ENCODE measurements around the gene LBHD1.
"Not testable (repeated sequence)": the region's sequence is repeated elsewhere in the genome, so short reads cannot be mapped to it uniquely, and the experiment has no call there.

Gene LBHD1

DNA sequence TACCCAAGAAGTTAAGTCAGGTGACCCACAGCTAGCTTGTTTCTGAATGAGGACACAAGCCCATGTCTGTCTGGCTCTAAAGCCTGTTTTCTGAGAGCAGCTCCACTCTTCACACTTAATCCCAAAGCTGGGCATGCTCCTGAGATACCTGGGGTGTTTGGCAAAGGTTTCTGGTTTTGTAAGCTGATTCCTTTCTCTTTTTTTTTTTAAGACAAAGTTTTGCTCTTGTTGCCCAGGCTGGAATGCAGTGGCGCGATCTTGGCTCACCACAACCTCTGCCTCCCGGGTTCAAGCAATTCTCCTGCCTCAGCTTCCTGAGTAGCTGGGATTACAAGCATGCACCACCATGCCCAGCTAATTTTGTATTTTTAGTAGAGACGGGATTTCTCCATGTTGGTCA, 21.6 kb upstream of the LBHD1 start:
- FAIRE-seq, result not testable (repeated sequence)

DNA sequence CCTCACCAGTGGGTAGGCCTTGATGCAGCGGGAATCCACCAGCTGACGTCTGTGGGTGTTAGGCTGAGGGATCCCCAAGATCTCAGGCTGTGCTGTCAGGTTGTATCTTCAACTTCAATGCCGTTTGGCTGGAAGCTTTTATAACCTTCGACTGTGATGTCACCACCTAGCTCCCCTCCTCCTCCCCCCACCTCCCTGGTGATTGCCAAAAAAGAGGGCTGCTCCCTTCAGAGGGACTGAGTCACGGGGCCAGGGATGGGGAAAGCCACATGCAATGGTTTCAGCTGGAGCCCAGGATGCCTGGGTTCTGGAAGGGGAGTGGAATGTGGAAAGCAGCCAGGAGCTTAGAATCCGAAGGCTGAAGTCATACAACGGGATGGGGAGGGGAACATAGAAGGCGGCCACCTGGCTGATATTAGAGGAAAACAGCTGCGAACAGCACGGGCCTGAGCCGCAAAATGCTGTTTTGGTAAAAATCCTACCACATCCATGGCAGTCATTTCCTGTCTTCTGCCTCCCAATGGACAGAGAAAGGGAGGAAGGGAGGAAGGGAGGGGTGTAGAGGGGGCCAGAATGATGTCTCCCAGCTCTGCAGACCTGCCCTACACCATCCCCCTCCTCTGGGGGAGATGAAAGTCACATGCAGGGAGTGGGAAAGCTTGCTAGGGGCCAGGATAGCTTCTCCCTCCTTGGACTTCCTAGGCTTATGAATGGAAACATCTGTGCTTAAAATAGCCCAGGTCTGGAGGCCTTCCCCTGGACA, 17.5 kb upstream of the LBHD1 start, which contains the start of gene LRRN4CL:
Gene LRRN4CL (minus strand): TSS at position 110 of the 763 bp plus-strand sequence. CDS start 1,022 bp downstream, outside the sequence.
- FAIRE-seq, result no peak

DNA sequence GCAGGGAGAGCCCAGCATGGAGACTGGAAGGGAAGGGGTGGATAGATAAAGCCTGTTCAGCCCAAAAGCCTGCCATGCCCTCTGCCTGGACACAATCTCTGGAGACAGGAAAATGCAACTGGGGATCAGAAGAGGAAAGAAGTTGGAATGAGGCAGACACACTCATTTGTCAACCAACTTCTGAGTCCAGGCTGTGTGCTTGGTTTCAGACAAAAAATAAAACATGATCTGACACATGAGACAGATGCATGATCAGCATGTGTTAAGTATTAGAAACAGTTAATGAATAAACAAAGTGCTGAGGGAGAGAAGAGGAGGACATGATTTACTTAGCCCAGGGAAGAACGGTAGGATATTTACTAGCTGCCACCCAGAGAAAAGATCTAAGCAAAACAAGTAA, 16.4 kb upstream of the LBHD1 start:
- no peak for FAIRE-seq

DNA sequence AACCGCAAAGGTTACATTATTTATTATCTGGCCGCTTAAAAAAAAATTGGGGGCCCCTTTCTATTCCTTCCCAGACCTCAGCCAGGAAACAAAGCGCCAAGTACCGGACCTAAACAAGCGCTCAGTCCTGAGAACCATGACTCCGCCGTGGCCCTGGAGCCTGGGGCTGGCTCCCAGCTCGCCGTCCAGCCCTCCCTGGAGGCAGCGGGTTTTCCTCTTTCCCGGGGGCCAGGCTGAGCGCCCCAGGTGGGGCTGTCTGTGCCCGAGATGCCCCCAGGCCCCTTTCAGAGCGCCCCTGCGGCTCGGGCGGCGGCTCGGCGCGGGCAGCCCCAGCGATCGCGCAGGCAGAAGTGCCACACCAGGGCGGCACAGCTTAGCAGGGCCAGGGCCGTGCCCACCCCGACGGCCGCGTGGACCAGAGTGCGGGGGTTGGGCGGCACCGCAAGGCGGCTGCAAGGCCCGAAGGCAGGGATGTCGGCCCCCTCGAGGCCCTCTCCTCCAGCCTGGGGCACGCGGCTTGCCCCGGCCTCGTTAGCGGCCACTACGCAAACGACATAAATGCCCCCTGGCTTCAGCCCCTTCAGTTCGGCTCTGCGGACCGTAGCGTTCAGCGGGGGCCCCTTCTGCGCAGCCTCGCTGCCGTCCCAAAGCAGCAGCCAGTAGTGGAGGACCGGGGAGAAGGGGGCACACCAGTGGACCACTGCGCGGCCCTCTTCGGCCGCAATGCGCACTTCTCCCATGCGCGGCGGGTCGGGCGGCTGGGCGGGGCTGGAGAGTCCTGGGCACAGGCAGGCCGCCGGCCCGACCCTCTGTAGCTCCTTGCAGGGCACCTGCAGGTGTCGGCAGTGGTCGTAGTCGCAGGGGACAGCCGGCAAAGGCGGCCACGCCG, 15.7 kb upstream of the LBHD1 start:
- no peak for FAIRE-seq

DNA sequence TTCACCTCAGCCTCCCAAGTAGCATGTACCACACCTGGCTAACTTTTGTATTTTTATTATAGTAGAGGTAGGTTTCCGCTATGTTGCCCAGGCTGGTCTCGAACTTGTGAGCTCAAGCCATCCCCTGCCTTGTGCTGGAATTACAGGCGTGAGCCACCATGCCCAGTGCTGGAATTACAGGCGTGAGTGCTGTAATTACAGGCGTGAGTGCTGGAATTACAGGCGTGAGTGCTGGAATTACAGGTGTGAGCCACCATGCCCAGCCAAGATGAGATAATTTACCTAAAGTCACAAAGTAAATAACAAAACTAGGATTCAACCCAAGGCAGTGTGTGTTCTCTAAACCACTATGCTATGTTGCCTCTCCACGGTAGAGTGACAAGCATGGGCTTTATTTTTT, 10.5 kb upstream of the LBHD1 start:
- no peak for FAIRE-seq

DNA sequence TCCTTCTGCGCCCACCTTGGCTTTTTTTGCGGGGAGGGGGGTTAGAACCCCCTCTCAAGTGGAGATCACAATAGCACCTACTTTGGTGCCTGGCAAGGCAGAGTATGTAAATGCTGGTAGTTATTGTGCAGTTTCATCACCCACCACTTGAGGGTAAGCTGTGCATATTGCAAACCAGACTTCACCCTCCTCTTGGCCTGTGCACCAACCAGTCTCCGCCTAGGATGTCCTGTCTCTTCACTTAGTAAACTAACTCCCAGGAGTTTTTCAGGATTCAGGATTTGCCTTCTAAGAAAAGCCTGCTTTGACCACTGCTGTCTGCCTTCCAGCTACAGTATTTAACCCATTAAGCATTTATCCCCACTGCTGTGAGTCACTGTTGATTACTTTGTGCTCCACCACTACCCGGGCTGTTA, 8.8 kb upstream of the LBHD1 start:
- FAIRE-seq, result peak; percentile 81

DNA sequence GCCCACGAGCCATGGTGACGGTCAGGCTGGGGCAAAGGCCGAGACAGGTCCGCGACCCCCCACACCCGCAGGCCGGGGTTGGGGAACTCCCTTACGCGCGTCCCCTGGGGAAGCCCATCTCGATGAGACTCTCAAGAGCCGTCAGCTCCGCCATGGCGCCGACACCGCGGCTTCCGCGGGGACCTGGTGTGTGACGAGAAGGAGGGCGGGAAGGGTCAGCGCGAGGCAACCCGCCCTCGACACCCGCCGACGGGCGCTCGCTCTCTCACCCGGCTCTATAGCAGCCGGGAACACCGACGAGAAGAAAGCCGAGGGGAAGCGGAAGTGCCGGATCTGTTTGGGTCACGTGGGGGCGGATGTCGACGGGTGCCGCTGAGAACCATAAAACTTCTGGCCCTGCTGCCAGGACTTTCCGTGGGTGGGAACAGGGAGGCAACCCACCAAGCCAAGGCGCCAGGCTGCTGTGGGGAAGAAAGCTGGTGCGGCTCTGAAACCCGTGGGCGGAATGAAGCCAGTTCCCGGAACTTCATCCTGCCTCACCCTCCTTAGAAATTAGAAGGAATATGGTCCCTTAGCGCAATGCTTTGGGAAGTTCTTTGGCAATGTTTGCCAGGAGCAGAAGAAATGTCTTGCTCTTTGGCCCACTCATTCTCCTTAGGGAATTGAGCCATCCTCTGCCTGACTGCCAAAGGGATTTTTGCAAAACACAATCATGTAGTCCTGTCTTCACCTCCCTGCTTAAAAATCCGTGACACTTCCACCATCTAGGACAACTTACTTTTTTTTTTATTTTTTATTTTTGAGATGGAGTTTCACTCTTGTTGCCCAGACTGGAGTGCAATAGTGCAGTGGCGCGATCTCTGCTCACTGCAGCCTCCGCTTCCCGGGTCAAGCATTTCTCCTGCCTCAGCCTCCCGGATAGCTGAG, 7.0 kb upstream of the LBHD1 start, which contains the start of gene UBXN1:
Gene UBXN1 (minus strand): TSS at position 304 of the 927 bp plus-strand sequence. CDS start 150 bp downstream, at position 154.
- FAIRE-seq, result no peak

DNA sequence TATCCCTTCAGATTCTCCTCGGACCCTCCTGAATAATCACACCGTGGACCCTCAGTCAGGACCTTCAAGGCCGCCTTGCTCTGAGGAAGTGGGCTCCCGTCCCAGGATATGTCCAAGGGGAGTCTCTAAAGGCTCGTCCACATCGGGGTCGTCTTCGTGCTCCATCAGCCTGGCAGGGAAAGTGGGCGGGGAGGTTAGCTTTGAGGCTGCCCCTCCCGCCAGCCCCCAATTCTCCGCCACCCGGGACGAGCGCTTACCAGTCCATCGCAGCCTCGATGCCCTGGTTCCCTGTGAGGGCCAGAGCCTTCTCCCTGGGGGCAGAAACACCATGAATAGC, 6.3 kb upstream of the LBHD1 start:
- FAIRE-seq, result no peak

DNA sequence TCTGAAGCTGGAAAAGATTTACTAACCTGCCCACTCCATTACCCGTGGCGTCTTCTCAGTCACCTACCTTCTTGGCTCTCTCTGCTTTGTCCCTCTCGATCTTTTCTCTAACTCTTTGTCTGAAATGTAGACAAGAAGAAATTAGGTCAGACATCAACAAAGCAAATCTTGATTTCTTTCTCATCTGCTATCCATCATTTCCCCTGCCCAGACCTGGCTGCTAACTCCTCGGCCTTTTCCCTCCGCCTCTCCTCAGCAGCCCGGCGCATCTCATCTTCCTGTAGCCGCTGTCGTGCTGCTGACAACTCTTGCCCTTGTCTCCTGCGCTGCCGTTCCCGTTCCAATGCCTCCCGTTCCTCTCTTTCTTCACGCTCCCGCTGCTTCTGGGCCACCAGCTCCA, 5.6 kb upstream of the LBHD1 start:
- no peak for FAIRE-seq

DNA sequence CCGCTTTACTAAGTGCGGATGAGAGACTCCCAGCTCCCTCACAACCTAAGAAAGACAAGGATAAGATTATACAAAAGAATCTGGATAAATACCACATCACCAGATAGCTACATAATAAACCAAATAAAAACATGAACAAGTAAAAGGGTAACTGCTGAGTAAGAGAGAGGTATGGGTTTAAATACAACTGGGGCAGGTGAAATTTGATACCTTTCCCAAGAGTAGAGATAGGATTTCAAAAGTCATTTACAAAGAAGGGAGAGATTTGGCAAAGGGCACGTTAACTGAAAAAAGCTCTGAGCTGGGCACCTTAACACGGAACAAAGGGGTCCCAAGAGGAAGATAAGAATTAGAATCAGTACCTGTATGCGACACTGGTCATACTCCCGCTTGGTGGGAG, 5.1 kb upstream of the LBHD1 start:
- FAIRE-seq, result no peak

DNA sequence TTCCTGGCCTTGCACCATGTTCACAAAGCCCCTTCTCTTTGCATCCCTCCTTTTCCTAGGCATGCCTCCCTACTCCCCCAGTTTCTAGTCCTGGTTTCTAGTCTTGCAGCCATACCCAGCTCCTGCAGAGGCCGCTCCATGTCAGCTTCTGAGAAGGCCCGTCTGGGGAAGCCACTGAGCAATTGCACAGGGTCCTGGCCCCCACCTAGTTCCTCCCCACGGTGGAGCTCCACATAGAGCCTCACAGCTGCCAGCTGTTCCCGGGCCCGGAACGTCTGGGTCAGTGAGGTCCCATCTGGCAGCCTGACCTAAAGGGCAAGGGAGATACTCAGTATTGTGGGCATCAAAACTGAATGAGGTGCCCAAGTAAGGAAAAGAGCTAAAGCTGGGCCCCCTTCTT, 4.6 kb upstream of the LBHD1 start:
- FAIRE-seq, result no peak

DNA sequence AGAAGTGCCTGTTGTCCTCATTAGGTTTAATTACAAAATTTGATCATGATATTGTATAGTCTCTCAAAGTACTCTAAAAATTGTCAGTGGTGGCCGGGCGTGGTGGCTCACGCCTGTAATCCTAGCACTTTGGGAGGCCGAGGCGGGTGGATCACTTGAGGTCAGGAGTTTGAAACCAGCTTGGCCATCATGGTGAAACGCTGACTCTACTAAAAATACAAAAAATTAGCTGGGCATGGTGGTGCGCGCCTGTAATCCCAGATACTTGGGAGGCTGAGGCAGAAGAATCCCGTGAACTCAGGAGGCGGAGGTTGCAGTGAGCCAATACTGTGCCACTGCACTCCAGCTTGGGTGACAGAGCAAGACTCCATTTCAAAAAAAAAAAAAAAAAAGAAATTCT, 3.3 kb upstream of the LBHD1 start:
- FAIRE-seq, result not testable (repeated sequence)

DNA sequence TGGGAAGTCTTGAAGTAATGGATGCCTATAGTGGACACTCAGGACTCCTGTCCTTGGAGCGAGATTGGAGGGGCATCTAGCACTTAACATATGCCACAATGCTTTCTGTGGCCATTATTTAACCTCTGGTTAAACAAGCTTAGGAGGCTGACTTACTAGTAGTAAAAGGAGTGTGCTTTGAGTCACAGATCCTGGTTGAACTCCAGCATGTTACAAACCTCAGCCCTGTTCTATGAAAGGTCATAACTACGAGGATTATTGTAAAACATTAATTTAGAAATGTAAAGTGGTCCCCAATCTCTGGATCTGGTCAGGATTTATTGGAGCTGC, 1.1 kb upstream of the LBHD1 start:
- FAIRE-seq, result no peak

DNA sequence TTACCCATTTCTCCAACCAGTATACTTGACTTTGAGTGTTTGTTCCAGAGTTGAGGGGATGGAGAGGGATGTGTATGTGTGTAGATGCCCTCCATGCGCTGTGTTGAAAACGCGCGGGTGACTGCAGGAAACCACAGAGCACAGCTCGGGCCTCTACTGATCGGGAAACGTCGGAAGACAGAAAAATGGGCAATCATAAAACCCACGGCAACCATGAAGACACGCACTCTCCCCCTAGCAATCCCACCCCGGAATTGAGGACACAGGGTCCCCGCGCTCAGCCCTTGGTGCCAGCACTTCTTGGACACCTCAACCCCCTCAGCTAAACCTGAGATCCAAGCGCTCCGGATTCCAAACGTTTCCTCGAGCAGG, 845 bp downstream of the LBHD1 start:
- FAIRE-seq, result no peak

DNA sequence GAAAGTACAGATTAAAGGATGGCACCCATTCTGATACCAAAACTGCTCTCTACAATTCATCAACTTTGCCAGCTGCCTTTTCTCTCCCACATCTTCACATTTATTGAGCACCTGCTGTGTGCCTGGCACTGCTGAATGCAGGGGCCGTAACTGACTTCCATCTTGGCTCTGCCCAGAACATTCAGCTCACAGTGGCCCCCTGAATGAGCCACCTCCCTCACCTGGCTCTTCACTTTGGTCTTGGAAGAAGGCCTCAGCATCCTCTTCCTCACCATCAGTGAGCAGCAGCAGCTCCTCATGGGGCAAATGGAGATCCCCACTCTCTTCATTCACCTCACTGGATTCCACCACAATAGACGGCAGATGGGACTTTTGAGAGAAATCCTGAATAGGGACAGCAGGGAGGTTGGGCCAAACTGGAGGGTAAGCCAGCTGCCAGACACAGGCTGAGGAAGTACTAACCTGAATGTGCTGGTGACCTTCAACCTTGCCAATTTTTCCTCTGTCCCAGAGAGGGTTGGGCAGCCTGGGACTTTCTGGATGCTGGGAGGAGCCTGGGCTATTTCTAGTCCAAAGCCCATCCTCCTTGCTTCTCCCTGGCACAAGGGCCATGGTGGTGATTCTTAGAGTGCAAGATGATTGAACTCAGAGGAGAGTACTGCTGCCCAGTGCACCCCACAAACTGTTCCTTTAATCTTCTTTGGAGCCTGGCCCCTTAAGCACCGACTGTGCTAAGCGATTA, 2.5 kb downstream of the LBHD1 start:
- no peak for FAIRE-seq

DNA sequence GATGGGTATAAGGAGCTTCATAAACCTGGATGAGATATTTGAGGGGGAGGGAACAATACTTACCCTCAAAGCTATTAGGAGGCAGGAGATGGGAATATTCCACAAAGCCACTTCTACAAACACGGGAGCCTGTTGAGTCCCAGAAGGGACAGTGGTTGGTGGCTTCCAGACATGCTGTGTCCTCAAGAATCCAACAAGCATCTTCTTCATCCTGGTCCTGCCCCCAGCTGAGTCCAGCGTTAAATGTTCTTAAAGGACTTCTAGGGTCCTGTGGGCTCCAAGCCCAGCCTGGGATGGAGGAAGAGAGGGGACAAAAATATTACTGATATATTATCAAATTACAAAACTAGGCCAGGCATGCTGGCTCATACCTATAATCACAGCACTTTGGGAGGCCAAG, 4.6 kb downstream of the LBHD1 start:
- no peak for FAIRE-seq

DNA sequence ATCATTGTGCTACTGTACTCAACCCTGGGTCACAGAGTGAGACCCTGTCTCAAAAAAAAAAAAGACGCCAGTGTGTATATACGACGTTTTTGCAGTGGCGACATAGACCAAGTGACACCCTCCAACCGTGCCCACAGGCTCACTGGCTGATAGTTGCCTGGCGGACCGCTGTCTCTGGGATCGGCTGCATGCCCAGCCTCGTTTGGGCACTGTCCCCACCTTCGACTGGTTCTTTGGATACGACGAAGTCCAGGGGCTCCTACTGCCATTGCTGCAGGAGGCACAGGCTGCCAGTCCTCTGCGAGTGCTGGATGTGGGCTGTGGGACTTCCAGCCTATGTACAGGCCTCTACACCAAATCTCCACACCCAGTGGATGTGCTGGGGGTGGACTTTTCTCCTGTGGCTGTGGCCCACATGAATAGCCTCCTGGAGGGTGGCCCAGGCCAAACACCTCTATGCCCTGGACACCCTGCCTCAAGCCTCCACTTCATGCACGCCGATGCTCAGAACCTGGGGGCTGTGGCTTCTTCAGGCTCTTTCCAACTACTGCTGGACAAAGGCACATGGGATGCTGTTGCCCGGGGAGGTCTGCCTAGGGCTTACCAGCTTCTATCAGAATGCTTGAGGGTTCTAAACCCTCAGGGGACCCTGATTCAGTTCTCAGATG, 5.7 kb downstream of the LBHD1 start:
- no peak for FAIRE-seq

DNA sequence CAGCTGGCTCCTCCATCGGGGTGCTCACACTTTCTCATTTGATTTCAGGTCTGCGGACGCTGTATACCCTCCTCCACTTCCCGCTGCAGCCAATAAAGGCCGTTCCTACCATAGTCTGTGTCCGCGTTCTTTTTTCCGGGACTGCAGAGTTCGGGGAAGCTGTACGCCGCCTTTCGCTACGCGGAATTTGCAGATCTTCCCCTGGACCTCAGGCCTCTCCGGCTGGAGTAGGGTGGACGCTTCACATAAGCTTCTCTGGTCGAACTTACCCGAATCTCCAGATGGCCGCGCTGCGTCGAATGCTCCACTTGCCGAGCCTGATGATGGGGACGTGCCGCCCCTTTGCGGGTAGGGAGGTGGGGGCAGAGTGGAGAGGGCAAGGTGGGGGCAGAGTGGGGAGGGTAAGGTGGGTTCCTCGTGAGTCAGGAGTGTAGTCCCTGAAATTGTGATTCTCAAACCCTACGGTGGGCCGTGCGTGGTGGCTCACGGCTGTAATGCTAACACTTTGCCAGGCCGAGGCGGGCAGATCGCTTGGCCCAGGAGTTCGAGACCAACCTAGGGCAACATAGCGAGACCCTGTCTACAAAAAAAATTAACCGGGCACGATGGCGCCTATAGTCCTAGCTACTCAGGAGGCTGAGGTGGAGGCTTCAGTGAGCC, 6.3 kb downstream of the LBHD1 start:
- FAIRE-seq, result no peak

DNA sequence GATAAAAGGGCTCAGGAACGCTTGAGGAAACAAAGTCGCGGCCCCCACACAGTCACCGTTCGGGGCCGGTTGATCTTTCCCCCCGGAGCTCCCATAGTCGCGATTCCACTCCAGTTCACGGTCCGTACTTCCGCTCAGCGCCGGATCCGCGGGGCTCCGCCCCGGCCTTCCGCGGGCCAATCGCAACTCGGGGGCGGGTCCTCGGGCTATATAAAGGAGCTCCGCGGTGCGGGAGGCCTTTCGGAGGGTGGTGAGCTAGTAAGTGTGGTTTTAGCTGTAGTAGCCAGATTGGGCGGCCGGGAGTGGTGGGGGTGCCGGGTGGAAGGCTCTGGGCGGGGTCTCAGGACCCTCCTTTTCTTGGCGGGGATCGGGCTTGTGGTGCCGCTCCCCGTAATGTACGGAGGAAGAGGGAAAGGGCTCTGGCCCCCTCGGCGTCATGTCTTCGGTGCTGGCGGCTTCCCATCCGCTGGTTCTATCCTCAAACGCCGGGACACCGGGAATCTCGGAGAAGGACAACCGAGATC, 6.9 kb downstream of the LBHD1 start, which contains the start of the genes C11orf98 and CSKMT:
Gene C11orf98 (minus strand): TSS at position 136 of the 524 bp plus-strand sequence. CDS start 41 bp downstream, at position 95.
Gene CSKMT (plus strand): TSS at position 238 of the 524 bp plus-strand sequence. CDS start 568 bp downstream, outside the sequence.
- FAIRE-seq, result peak; percentile 82

DNA sequence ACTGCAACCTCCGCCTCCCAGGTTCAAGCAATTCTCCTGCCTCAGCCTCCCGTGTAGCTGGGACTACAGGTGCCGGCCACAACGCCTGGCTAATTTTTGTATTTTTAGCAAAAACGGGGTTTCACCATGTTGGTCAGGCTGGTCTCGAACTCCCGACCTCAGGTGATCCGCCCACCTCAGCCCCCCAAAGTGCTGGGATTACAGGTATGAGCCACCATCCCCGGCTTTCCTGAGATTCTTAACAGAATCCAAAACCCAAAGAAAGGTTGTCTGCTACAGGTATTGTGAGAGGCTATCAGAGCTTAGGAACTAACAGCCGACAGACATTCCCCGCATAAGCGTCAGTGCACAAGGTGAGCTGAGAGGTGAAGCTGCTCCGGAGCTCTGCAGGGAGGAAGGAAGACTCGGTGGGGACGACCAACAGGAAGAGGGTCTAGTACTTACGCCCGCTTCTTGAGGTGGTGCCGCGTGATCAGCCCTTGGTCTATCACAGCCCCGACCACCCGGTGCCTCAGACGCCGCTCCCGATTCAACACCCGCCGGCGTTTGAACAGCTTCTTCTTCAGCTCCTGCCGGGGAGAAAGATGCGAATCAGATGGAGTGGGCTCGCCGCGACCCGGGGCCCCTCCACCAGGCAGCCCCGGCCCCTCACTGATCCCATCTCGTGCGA, 7.5 kb downstream of the LBHD1 start:
- FAIRE-seq, result no peak
